Right atrium auricular region (tissue), 2 donors: Measurements from ENCODE around the gene KCND3. TPM values are rescaled to one million over a fixed set of nuclear protein-coding genes. Genes with fewer than 3 reads are reported as not detected.

Experiments
- DNase-seq: peaks from one replicate; pipeline ENCODE4 v3.0.0-alpha.2; 2019; ENCODE audit warnings: low spot score
- H3K27ac ChIP-seq, 2 donors: fragments of 200-600 bp; sonication (generic); 1 replicate in 1 of 2; 2 replicates in 1 of 2; pipeline ENCODE4 v1.5.1; 2016 to 2019
- H3K27me3 ChIP-seq, 2 donors: fragments of 200-600 bp; sonication (generic); one replicate each; pipeline versions ENCODE4 v1.5.1 to v1.6.0; 2017 to 2019
- H3K36me3 ChIP-seq: fragments of 200-600 bp; sonication (generic); one replicate; pipeline ENCODE4 v1.5.1; 2016
- H3K4me1 ChIP-seq, 2 donors: fragments of 200-600 bp; sonication (generic); one replicate each; pipeline versions ENCODE4 v1.5.1 to v1.6.0; 2017 to 2019
- H3K4me3 ChIP-seq, 2 donors: fragments of 200-600 bp; sonication (generic); 1 replicate in 1 of 2; 2 replicates in 1 of 2; pipeline ENCODE4 v1.5.1; 2017 to 2019; ENCODE audit warnings: mild to moderate bottlenecking in 1 of 2, moderate library complexity in 1 of 2
- H3K9me3 ChIP-seq, 2 donors: fragments of 200-600 bp; sonication (generic); one replicate each; pipeline ENCODE4 v1.5.1; 2019
- total RNA-seq, 2 donors: library from RNA; depleted of rRNA; stranded (reverse); fragments of >200 nt; gene quantifications; one replicate each; pipeline ENCODE4 v1.1.0, GENCODE V29; 2016
- TF ChIP-seq, protein P1 (sequence below), 2 donors: fragments of 200-600 bp; sonication (generic); IDR thresholded peaks; one replicate each; pipeline ENCODE4 v1.5.1; 2019; ENCODE audit warnings: antibody characterized with exemption in 2 of 2

The KCND3 gene
- total RNA-seq, 2 donors from 2014 or later, result 19.6 to 24.9 TPM

DNA sequence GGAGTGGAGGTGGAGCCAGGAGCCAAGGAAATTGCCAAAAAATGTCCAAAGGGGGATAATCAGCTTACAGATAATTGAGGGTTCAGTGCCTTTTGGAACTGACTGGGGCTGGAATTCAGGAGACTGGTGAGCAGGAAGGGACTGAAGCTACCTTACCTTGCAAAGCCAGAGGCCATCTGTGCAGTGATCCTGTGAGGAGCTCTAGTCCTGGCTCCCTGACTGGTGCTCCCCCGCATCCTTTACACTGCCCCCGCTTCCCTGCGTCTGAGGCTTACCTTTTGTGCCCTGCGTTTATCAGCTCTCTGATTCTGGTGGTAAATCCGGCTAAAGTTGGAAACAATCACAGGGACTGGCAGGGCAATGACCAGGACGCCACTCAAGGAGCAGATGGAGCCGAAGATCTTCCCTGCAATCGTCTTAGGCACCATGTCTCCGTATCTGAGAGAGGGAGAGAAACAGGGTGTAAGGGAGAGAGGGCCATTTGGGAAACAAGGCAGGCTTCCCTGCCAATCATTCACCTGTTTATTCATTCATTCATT lies 202.7 kb downstream of the KCND3 start:
- H3K4me3 ChIP-seq, result no peak overlapping the region
- TF ChIP-seq, protein P1, sequence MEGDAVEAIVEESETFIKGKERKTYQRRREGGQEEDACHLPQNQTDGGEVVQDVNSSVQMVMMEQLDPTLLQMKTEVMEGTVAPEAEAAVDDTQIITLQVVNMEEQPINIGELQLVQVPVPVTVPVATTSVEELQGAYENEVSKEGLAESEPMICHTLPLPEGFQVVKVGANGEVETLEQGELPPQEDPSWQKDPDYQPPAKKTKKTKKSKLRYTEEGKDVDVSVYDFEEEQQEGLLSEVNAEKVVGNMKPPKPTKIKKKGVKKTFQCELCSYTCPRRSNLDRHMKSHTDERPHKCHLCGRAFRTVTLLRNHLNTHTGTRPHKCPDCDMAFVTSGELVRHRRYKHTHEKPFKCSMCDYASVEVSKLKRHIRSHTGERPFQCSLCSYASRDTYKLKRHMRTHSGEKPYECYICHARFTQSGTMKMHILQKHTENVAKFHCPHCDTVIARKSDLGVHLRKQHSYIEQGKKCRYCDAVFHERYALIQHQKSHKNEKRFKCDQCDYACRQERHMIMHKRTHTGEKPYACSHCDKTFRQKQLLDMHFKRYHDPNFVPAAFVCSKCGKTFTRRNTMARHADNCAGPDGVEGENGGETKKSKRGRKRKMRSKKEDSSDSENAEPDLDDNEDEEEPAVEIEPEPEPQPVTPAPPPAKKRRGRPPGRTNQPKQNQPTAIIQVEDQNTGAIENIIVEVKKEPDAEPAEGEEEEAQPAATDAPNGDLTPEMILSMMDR (IDR thresholded peaks at IDR 0.05), result no peak
- H3K36me3 ChIP-seq, result no peaks in the 10 kb centered on the region
- H3K27ac ChIP-seq, result no peak overlapping the region
- DNase-seq, result no peak
- H3K4me1 ChIP-seq, result peaks cover 0 to 6% of the 10 kb centered on the region in 2 donors
- no peaks in the 10 kb centered on the region for H3K9me3 ChIP-seq
- H3K27me3 ChIP-seq, result no peaks in the 10 kb centered on the region

GRCh38 chr1:111784273-111784901 lies 205.1 kb downstream of the KCND3 start:
- TF ChIP-seq, protein P1 (IDR thresholded peaks at IDR 0.05), result no peak

DNA sequence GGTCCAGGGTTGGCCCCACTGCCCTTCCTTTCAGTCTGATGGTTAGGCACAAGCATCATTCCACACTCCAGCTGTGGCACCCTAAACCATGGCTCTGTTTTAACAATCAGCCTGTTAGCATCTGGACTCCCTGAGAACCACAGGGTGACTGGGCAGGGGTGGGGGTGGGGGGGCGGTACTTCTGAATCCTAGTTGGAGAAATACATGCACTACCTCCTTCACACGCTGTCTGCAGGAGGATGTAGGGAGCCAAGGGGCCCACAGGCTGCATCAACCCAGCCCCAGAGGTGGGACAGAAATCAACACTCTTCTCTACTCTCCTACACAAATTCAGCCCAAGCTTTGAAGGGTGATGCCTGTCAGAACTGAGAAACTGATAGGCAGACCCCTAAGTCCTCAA lies 209.9 kb downstream of the KCND3 start:
- Histone ChIP-seq H3K27ac (no peak overlapping the region), H3K36me3 (peaks cover 12% of the 10 kb centered on the region), H3K4me3 (no peak overlapping the region), H3K27me3 (no peaks in the 10 kb centered on the region), H3K4me1 (no peaks in the 10 kb centered on the region), H3K9me3 (no peaks in the 10 kb centered on the region)
- no peak for DNase-seq
- TF ChIP-seq, protein P1 (IDR thresholded peaks at IDR 0.05), result no peak

More at GRCh38 chr1:111784273-111784901, 205.1 kb downstream of the KCND3 start:
- no peaks in the 10 kb centered on the region for H3K9me3 ChIP-seq
- H3K36me3 ChIP-seq, result peaks cover 12% of the 10 kb centered on the region
- no peak for DNase-seq
- peaks cover 0 to 3% of the 10 kb centered on the region in 2 donors for H3K4me1 ChIP-seq
- no peaks in the 10 kb centered on the region for H3K27me3 ChIP-seq
- H3K27ac ChIP-seq, result no peak overlapping the region
- no peak overlapping the region for H3K4me3 ChIP-seq

DNA sequence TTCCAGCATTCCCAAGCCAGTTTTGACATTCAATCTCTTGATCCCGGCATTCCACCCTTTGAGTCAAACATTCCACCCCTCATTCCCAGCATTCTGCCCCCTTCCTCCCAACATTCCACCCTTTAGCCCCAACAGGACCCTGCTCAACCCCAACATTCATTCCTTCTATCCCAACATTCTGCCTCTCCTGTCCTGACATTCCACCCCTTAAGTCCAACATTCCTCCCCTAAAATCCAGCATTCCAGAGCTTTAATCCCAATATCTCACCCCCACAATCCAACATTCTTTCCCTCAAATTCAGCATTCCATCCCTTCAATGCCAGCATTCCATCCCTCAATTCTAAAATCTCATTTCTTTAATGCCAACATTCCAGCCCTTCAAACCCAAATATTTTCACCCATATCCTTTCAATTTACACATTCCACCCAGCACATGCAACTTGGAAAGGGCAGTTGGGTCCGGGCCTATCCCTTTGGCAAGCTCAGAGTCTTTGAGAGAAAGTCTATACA lies 210.9 kb downstream of the KCND3 start:
- H3K9me3 ChIP-seq, result no peaks in the 10 kb centered on the region
- no peaks in the 10 kb centered on the region for H3K4me1 ChIP-seq
- peaks cover 12% of the 10 kb centered on the region for H3K36me3 ChIP-seq
- no peak for DNase-seq
- TF ChIP-seq, protein P1 (IDR thresholded peaks at IDR 0.05), result no peak
- no peak overlapping the region for H3K27ac ChIP-seq
- no peak overlapping the region for H3K4me3 ChIP-seq
- H3K27me3 ChIP-seq, result no peaks in the 10 kb centered on the region

GRCh38 chr1:111778066-111778465 lies 211.4 kb downstream of the KCND3 start:
- H3K9me3 ChIP-seq, result no peaks in the 10 kb centered on the region
- no peak overlapping the region for H3K27ac ChIP-seq
- no peaks in the 10 kb centered on the region for H3K4me1 ChIP-seq
- H3K4me3 ChIP-seq, result no peak overlapping the region
- no peak for DNase-seq
- peaks cover 12% of the 10 kb centered on the region for H3K36me3 ChIP-seq
- no peaks in the 10 kb centered on the region for H3K27me3 ChIP-seq
- TF ChIP-seq, protein P1 (IDR thresholded peaks at IDR 0.05), result no peak
